Left ventricle myocardium superior (tissue), 1 donor: ENCODE data around the gene SDF4. TPM values are rescaled to one million over a fixed set of nuclear protein-coding genes. Genes with fewer than 3 reads are reported as not detected.
A peak's percentile ranks its signal among the peaks of the same experiment; 100 is the strongest.

Source experiments
- ATAC-seq: fragments of 200-7000 bp; cut with Tn5 transposase; one replicate; pipeline ENCODE4 v1.9.1; 2020; ENCODE audit warnings: mild to moderate bottlenecking, moderate library complexity
- DNase-seq: peaks from one replicate; pipeline ENCODE4 v3.0.0-alpha.2; 2020
- intact Hi-C: fragments of 100-400 bp; cut with micrococcal nuclease; formaldehyde crosslinking; loops from one replicate; pipeline ENCODE4 v1.11.0; 2022
- total RNA-seq: library from RNA; stranded (reverse); fragmentation: NEBNext Ultra II Directional; extraction: Animal tissue kit (Norgen Biotek cat#: 25700); gene quantifications from one replicate; pipeline ENCODE4 v1.2.1, GENCODE V29; 2021
- donor health status: DM: no; HTN: yes; CAD: no; lungs with severe emphysema.

SDF4 gene
- total RNA-seq, 1 donor from 2014 or later: 117 TPM

DNA sequence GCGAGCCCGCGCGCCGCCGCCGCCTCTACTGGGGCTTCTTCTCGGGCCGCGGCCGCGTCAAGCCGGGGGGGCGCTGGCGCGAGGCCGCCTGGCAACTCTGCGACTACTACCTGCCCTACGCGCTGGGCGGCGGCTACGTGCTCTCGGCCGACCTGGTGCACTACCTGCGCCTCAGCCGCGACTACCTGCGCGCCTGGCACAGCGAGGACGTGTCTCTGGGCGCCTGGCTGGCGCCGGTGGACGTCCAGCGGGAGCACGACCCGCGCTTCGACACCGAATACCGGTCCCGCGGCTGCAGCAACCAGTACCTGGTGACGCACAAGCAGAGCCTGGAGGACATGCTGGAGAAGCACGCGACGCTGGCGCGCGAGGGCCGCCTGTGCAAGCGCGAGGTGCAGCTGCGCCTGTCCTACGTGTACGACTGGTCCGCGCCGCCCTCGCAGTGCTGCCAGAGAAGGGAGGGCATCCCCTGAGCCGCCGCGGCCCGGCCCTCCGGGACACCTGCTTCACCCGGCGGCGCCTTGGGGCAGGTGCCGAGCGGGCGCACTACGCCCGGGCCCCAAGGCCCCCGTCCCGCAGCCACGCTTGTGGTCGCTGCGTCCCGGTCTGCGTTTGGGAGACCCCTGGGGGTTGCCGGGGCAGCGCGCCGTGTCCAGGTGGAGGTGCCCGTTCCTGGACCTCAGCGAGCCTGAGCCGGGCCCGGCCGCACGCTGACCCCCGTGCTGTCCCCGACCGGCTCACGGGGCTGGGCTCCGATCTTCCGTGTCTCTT, 1.2 kb upstream of the SDF4 start:
- intact Hi-C loops: no loop called here
- DNase-seq (no peak), ATAC-seq (no peak)

- ATAC-seq: no peak
- intact Hi-C loops: no loop called here
- no peak for DNase-seq
Observed at GRCh38 chr1:1232208-1232795, 501 bp upstream of the SDF4 start, which contains the start of gene B3GALT6. TSS of gene B3GALT6 (plus strand) at chr1:1232237. CDS start at chr1:1232279, 42 bp downstream.

- intact Hi-C loops: no loop called here
- DNase-seq (no peak), ATAC-seq (no peak)
Observed at GRCh38 chr1:1230656-1231399, 973 bp downstream of the SDF4 start.

DNA sequence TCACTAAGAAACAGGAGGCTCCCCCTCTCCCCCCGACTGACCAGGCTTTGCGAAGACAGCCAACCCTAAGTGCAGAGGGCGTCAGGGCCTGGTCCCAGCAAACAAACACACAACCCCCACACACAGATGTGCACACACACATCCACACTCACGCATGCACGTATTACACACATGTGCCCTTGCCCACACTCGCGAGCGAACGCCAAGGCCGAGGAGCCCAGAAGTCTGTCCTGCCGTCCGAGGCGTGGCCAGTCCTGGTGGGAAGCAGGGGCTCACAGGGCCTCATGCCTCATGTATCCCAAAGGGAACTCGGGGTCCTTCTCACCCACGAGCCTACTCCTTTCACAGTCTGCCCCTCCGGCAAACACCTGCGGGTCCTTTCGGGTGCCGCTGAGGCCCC, 2.0 kb downstream of the SDF4 start:
- DNase-seq: no peak
- no peak for ATAC-seq
- intact Hi-C loops: no loop called here

DNA sequence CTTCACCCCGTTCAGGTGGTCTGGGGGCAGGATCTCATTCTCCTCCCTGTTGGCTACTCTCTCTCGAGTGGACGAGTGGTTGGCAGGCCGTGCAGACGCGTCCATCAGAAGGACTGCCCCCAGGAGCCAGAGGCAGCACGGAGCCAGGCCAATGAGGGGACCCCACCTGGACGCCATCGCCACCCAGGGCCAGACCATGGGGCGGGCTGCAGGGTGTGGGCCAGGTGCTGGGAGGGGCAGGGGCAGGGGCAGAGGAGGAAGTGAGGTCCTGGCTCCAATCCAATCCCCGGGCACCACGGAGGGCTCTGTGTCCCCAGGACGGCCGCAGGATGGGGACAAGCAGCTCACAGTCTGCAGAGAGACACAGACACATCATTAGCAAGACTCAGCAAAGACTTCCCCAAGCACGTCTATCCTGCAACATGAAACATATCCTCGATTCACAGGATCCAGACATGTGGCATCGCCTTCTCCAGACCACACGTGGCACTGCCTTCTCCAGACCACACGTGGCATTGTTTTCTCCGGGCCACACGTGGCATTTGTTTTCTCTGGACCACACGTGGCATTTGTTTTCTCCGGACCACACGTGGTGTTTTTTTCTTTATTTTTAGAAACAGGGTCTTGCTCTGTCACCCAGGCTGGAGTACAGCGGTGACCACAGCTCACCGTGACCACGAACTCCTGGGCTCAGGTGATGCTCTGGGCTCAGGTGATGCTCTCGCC, 3.0 kb downstream of the SDF4 start:
- ATAC-seq: no peak
- DNase-seq: no peak
- intact Hi-C loops: no loop called here

GRCh38 chr1:1228187-1228586, 3.6 kb downstream of the SDF4 start:
- intact Hi-C loops: no loop called here
- ATAC-seq (no peak), DNase-seq (no peak)

DNA sequence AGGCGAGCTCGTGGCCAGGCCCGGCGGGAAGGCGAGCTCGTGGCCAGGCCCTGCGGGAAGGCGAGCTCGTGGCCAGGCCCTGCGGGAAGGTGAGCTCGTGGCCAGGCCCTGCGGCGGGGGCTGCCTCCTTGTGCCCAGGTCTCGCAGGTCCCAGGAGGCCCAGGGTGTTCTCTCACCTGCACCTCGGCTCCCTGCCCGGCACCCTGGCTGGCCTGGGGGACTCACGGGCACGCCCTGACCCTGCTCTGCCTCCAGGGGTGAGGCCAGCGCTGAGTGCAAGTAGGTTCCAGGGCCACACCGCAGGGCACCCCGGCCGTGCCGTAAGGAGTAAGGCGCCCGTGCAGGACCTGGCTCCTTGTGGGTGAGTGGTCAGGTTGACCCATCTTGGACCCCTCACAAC, 4.4 kb downstream of the SDF4 start:
- ATAC-seq (no peak), DNase-seq (no peak)
- intact Hi-C loops: no loop called here

GRCh38 chr1:1226566-1227362, 5.0 kb downstream of the SDF4 start:
- intact Hi-C loops: no loop called here
- no peak for ATAC-seq

DNA sequence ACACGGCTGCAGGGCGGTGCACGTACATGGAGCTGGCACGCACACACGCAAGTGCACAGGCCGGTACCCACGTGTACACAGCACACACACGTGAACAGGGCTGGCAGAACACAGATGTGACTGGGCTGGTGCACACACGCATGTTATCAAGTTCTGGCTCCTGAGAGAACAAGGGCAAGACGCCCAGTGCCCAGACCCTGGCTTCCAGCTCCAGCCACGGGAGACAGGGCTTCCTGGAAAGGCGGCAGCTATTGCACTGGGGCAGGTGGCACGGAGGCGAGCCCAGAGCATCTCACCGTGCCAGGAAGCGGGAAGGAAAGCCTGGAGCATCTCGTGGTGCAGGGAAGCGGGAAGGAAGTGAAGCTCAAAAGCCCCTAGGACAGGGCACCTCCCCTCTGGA, 5.9 kb downstream of the SDF4 start:
- no peak for DNase-seq
- peak; percentile 27 for ATAC-seq
- intact Hi-C loops: no loop called here

More at GRCh38 chr1:1226566-1227362, 5.0 kb downstream of the SDF4 start:
- DNase-seq: no peak

- DNase-seq (no peak), ATAC-seq (peak; percentile 26)
- intact Hi-C loops: no loop called here
Observed at GRCh38 chr1:1225238-1225845, 6.5 kb downstream of the SDF4 start.

DNA sequence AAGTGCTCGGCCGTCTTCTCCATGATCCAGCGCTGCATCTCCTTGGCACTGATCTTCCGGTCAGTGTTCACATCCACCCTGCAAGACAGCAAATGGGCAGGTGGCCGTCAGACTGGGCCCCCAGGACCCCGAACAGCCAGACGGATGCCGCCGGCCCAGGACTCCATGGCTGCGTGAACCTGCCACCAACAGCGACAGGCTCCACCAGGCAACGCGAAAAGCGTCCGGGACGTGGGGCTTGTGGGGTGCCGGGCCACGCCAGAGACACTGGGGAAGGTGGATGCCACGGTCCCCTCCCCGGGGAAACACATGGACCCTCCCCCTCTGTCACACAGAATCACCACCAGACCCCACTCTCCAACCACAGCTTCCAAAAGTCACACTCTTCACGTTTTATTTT, 7.9 kb downstream of the SDF4 start:
- DNase-seq (no peak), ATAC-seq (no peak)
- intact Hi-C loops: no loop called here

DNA sequence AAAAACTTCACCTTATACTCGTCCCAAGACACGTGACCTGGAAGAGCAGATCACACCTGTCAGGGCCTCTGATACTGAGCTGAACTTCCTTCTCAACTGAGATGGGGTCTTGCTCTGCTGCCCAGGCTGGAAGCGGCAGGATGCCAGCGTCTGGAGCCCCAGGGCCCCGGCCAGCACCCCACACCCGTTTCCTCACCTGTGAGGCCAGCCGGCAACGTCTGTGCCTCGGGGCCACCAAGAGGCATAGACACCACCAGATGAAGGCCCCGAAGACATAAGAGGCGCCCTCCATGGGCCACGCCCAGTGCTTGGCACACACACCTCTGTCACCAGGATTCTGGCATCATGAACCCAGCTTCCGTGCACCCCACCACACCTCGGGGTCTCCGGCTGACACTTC, 8.5 kb downstream of the SDF4 start:
- no peak for ATAC-seq
- no peak for DNase-seq
- intact Hi-C loops: no loop called here

DNA sequence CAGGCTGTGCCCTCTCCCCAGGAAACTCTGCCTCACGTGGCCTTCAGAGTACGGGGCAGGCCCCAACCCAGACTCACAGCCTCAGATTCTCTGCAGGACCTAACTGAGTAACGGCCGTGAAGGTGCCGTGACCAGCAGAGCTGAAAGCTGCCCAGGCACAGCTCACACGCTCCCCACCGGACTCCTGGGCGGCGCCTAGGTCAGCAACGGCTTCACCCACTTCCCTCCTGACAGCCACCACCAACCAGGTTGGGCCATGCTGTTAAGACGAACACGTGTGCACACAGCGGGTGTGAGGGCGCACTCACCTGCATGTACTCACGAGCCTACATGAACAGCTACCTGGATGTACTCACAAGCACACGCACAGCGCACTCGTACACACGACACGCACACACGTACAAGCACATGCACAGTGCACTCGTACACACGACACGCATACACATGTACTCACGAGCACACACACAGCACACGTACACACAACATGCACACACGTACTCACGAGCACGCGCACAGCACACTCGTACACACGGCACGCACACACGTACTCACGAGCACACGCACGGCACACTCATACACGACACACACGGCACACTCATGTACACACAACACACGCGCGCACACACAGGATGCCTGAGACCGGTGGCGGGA, 9.1 kb downstream of the SDF4 start:
- ATAC-seq: no peak
- intact Hi-C loops: no loop called here

DNA sequence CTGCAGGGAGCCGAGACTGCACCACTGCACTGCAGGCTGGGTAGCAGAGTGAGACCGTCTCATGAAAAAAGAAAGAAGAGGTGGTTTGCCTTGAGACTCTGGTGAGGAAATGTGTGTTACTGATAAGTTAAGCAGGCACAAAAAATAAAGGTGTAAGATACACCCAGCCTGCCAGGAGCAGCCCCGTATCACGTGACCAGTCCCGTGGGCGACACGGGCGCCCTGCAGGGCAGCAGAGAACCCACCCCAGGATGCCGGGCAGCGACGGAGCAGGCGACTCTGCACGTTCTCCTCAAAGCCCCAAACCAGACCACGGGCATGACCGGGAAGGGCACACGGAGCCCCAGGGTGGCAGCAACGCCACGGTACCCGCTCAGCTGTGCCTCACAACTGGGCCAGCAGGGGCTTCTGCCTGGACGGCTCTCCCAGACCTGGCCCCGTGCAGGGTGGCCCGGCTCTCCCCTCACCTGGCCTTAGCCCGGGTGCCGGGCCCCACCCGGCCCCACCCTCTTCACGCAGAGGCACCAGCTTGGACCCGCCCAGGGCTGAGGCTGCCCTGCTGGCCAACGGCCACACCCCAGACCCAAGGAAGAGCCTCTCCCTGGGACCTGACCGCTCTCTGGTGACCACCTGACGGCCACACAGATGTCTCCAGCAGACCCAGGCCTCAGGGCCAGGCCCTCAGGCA, 9.8 kb downstream of the SDF4 start:
- ATAC-seq (no peak), DNase-seq (no peak)
- intact Hi-C loops: no loop called here

More for the DNA sequence above, 9.1 kb downstream of the SDF4 start:
- DNase-seq: no peak

GRCh38 chr1:1220197-1220596, 11.6 kb downstream of the SDF4 start:
- DNase-seq (no peak), ATAC-seq (no peak)
- intact Hi-C loops: no loop called here

DNA sequence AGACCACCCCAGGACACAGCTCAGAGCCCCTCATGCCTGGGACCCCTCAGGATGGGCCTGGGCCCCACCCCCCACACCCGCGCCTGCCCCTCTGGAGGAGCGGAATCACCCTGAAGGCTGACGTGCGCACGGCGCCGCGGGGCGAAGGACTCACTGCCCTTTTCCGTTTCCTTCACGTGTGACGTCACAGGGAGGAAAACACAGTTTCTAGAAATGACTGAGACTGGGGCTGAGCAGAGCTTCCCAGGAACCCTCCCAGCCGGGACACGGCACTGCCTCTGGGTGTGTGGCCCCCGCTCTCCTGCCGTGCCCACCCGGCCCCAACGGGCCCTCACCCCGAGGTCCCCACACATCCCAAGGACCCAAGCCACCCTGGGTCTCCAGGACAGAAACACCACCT, 12.5 kb downstream of the SDF4 start:
- intact Hi-C loops: no loop called here
- DNase-seq (no peak), ATAC-seq (no peak)

DNA sequence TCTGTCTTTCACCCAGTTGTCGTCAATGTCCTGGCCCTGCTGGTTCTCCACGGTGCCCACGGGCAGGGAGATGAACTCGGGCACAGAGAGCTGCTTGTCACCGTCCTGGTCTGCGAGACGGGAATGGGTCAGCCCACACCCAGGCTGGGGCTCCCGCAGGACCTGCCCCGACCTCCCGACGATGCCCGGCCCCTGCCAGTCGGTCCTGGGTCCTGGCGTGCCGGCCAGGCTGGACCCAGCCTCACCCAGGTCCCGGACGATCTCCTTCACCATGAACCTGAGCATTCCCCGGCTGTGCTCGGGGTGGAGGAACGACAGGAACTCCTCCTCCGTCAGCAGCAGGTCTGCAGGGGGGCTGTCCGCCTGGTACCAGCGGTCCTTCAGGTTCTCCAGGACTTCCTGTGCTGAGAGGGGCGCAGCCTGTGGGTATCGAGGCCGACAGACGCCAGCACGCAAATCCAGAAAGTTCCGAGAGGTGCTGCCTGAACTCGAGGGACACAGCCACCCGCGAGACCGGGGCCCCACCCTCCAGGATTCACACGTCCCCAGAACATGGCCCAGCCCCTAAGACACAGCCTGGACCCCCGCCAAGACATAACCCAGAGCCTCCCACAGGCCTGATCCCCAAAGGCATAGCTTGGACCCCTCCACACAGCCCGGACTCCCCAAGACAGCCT, 13.1 kb downstream of the SDF4 start:
- intact Hi-C loops: no loop called here
- DNase-seq (no peak), ATAC-seq (no peak)
